Activated CD4-positive, alpha-beta T cell treated with anti-CD3 and anti-CD28 coated beads, Interleukin-2, amount 50 U/mL, for 24 hours (primary cell): ENCODE results near the gene SPRR1A.

Experiments used
- DNase-seq, 2 donors: peaks; one replicate each; pipeline ENCODE4 v3.0.0-alpha.2; 2020; ENCODE audit warnings: low read depth in 1 of 2, low spot score in 1 of 2

SPRR1A gene

GRCh38 chr1:152983743-152984142 is at the start of gene SPRR1A:
Gene SPRR1A, plus strand, starts transcription at chr1:152984081. Its CDS starts 1,150 bp downstream, at chr1:152985231.
- no peak for DNase-seq

GRCh38 chr1:152940614-152941013 is 43.3 kb upstream of the SPRR1A start:
- no peak for DNase-seq

- DNase-seq = no peak
These were observed 42.7 kb upstream of the SPRR1A start for GRCh38 chr1:152941037-152941711.

- no peak for DNase-seq
These were observed 41.7 kb upstream of the SPRR1A start for GRCh38 chr1:152942161-152942560.

GRCh38 chr1:152946248-152946647 is 37.6 kb upstream of the SPRR1A start:
- DNase-seq = no peak

GRCh38 chr1:152946651-152947256 is 37.1 kb upstream of the SPRR1A start, which contains the start of gene SPRR5:
Gene SPRR5, plus strand, starts transcription at chr1:152947206. Its CDS starts 1,349 bp downstream, at chr1:152948555.
- no peak for DNase-seq

GRCh38 chr1:152951711-152952110 is 32.2 kb upstream of the SPRR1A start:
- no peak for DNase-seq

- DNase-seq = no peak
These were observed 30.1 kb upstream of the SPRR1A start for GRCh38 chr1:152953761-152954160.

GRCh38 chr1:152954436-152954835 is 29.4 kb upstream of the SPRR1A start:
- DNase-seq = no peak

GRCh38 chr1:152957561-152957960 is 26.3 kb upstream of the SPRR1A start:
- DNase-seq = no peak

- no peak for DNase-seq
These were observed 24.6 kb upstream of the SPRR1A start for GRCh38 chr1:152959273-152959672.

GRCh38 chr1:152959801-152960451 is 24.0 kb upstream of the SPRR1A start:
- no peak for DNase-seq

- no peak for DNase-seq
These were observed 23.3 kb upstream of the SPRR1A start for GRCh38 chr1:152960452-152961044.

GRCh38 chr1:152961226-152961891 is 22.5 kb upstream of the SPRR1A start:
- no peak for DNase-seq

GRCh38 chr1:152962876-152963415 is 20.9 kb upstream of the SPRR1A start:
- DNase-seq = no peak

GRCh38 chr1:152964536-152964935 is 19.3 kb upstream of the SPRR1A start:
- no peak for DNase-seq

- DNase-seq = no peak
These were observed 18.0 kb upstream of the SPRR1A start for GRCh38 chr1:152965853-152966252.

GRCh38 chr1:152967201-152967600 is 16.7 kb upstream of the SPRR1A start:
- no peak for DNase-seq

- no peak for DNase-seq
These were observed 15.6 kb upstream of the SPRR1A start for GRCh38 chr1:152968248-152968647.

GRCh38 chr1:152969036-152969435 is 14.8 kb upstream of the SPRR1A start:
- DNase-seq = no peak

- DNase-seq = no peak
These were observed 13.4 kb upstream of the SPRR1A start, which contains the start of gene SPRR4 for GRCh38 chr1:152970495-152970894. Gene SPRR4, plus strand, starts transcription at chr1:152970648. Its CDS starts 1,243 bp downstream, at chr1:152971891.
